ENCODE results near the gene SRPK2.

Gene SRPK2

DNA sequence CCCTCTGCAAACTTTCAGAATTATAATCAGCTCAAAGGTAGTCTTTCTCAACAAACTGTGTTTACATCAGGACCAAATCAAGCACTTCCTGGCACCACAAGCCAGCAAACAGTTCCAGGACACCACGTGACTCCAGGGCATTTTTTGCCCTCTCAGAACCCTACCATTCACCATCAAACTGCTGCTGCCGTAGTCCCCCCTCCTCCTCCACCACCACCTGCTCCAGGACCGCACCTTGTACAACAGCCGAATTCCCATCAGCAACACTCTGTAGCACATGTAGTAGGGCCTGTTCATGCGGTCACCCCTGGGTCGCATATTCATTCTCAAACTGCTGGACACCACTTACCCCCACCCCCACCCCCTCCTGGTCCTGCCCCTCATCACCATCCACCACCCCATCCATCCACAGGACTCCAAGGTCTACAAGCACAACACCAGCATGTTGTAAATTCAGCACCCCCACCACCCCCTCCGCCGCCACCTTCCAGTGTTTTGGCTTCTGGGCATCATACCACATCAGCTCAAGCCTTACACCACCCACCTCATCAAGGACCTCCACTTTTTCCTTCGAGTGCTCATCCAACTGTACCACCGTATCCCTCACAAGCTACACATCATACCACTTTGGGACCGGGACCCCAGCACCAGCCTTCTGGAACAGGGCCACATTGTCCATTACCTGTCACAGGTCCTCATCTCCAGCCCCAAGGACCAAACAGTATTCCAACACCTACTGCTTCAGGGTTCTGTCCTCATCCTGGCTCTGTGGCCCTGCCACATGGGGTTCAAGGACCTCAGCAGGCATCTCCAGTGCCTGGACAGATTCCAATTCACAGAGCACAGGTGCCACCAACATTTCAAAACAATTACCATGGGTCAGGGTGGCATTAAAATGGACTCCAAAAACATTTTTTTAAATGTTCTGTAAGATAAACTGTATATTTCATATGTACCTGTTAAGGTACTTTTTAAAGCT, 276.0 kb downstream of the SRPK2 start:
- no peak for FAIRE-seq
- no peak; the same call in 1 of the 2 replicates for TF ChIP-seq POLR2A (IDR thresholded peaks at IDR 0.05; ENCODE audit: low read depth, low read length)
- no peak for TF ChIP-seq POLR2AphosphoS5 (IDR thresholded peaks at IDR 0.05; ENCODE audit: low read depth, low read length)
- TF ChIP-seq TAF1 (IDR thresholded peaks at IDR 0.05; ENCODE audit: borderline replicate concordance, low read depth, low read length): no peak
- no peak for DNase-seq (ENCODE audit: insufficient read length)

DNA sequence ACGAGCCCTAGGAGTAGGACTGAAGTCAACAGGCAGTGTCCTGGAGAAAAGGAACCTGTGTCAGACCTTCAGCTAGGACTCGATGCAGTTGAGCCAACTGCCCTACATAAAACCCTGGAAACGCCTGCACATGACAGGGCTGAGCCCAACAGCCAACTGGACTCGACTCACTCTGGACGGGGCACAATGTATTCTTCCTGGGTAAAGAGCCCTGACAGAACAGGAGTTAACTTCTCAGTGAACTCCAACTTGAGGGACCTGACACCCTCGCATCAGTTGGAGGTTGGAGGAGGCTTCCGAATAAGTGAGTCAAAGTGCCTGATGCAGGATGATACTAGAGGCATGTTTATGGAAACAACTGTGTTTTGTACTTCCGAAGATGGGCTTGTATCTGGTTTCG, 281.3 kb downstream of the SRPK2 start:
- DNase-seq (ENCODE audit: insufficient read length) (no peak), FAIRE-seq (no peak)
- TF ChIP-seq POLR2AphosphoS5 (IDR thresholded peaks at IDR 0.05; ENCODE audit: low read depth, low read length): no peak
- no peak for TF ChIP-seq TAF1 (IDR thresholded peaks at IDR 0.05; ENCODE audit: borderline replicate concordance, low read depth, low read length)
- no peak for TF ChIP-seq POLR2A (IDR thresholded peaks at IDR 0.05; ENCODE audit: low read depth, low read length)

DNA sequence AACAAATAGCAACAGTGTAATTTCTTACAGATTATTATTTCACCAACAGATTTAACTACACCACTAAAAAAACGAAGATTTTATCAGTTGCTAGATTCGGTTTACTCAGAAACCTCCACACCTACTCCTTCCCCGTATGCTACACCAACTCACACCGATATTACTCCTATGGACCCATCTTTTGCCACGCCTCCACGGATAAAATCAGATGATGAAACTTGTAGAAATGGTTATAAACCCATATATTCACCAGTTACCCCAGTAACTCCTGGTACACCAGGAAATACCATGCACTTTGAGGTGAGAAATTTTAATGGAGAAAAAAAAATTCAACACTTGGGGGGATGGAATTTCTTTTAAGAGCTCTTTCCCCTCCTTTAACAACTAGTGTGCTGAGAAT, 282.2 kb downstream of the SRPK2 start:
- FAIRE-seq: no peak
- TF ChIP-seq POLR2AphosphoS5 (IDR thresholded peaks at IDR 0.05; ENCODE audit: low read depth, low read length): no peak
- no peak for TF ChIP-seq TAF1 (IDR thresholded peaks at IDR 0.05; ENCODE audit: borderline replicate concordance, low read depth, low read length)
- TF ChIP-seq POLR2A (IDR thresholded peaks at IDR 0.05; ENCODE audit: low read depth, low read length): no peak
- DNase-seq (ENCODE audit: insufficient read length): no peak

DNA sequence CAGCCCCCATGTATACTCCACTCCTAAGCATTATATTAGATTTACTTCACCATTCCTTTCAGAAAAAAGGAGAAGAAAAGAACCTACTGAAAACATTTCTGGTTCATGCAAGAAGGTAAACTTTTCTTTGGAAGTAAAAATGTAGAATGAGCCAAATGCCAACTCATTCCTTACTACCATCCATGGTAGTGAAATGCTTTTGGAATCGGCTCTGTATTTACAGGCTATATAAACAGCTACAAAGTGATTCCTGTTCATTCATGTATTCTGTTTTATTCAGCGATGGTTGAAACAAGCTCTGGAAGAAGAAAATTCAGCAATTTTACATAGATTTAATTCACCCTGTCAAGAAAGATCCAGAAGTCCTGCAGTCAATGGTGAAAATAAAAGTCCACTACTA, 283.1 kb downstream of the SRPK2 start:
- DNase-seq (ENCODE audit: insufficient read length) (no peak), FAIRE-seq (no peak)
- no peak for TF ChIP-seq POLR2AphosphoS5 (IDR thresholded peaks at IDR 0.05; ENCODE audit: low read depth, low read length)
- TF ChIP-seq POLR2A (IDR thresholded peaks at IDR 0.05; ENCODE audit: low read depth, low read length): no peak
- no peak for TF ChIP-seq TAF1 (IDR thresholded peaks at IDR 0.05; ENCODE audit: borderline replicate concordance, low read depth, low read length)

DNA sequence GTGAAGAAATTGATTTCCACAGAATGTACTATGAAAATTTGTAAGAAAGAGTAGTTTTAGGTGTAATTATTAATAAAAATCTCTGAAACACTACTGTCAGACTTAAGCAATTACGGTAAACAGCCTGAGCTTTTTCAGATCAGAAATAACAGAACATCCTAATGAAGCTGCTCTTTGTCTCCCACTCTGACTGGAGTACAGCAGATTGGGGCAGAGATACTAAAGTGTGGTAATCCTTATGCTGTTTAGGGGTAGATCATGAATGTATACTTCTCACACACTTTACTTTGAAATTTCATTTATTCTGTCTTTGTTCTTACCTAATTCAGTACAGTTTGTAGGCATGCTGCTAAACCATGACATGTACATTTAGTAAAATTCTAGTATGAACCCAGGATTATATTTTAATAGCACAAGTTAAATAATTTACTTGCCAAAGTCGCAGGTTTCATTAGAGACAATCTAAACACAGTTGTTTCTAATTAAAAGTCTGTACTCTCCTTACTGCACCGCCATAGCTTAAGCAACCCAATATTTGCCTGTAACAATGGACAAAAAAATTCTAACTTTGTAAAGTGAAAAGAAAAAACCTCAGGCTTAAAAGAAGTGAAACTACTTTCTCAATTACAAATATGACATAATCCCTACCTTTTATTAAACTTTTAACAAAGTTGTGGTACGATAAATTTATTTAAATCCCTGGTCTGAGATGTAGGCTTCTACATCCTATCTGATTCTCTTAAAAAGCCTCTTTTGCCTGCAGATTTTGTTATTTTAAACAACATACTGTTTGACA, 286.0 kb downstream of the SRPK2 start:
- no peak for FAIRE-seq

DNA sequence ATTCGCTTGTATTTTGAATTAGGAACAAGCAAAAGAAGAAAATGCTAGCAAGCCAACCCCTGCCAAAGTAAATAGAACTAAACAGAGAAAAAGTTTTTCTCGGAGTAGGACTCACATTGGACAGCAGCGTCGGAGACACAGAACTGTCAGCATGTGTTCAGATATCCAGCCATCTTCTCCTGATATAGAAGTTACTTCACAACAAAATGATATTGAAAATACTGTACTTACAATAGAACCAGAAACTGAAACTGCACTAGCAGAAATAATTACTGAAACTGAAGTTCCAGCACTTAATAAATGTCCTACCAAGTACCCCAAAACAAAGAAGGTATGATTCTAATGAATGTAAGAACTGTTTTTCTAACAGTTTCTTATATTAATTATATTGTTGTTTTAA, 286.9 kb downstream of the SRPK2 start:
- FAIRE-seq (no peak), DNase-seq (ENCODE audit: insufficient read length) (no peak)
- TF ChIP-seq POLR2AphosphoS5 (IDR thresholded peaks at IDR 0.05; ENCODE audit: low read depth, low read length) (no peak), TAF1 (IDR thresholded peaks at IDR 0.05; ENCODE audit: borderline replicate concordance, low read depth, low read length) (no peak), POLR2A (IDR thresholded peaks at IDR 0.05; ENCODE audit: low read depth, low read length) (no peak)

More for the DNA sequence above, 286.0 kb downstream of the SRPK2 start:
- no peak for DNase-seq (ENCODE audit: insufficient read length)
- TF ChIP-seq TAF1 (IDR thresholded peaks at IDR 0.05; ENCODE audit: borderline replicate concordance, low read depth, low read length) (no peak), POLR2A (IDR thresholded peaks at IDR 0.05; ENCODE audit: low read depth, low read length) (no peak), POLR2AphosphoS5 (IDR thresholded peaks at IDR 0.05; ENCODE audit: low read depth, low read length) (no peak)

DNA sequence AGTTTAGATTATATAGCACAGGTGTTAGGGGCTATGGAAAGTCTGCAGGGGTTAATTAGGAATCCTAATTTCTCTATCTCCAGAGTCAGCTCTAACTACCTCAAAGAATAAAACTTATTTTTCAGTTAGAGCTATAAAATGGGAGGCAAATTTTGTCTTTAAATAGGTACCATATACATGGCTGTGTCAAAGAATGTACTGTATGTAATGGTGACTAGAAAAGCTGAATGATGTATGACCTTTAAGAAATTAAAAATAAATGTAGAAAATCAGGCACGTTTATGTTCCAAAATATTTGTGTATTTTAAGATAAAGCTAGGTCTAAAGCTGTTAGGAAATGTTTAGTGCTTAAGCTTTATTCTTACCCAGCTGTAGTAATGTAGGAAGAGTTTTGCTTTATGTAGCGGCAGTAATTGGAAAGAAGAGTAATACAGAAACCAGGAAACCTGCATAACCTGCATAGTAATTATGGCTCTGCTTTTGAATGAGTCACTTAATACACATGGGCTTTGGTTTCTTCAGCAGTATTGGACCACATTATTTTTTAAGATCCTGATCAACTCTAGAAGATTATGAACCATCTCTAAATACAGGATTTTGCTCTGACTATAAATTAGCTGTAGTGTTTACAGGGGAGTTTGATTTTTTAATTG, 289.7 kb downstream of the SRPK2 start:
- TF ChIP-seq POLR2AphosphoS5 (IDR thresholded peaks at IDR 0.05; ENCODE audit: low read depth, low read length) (no peak), POLR2A (IDR thresholded peaks at IDR 0.05; ENCODE audit: low read depth, low read length) (no peak), TAF1 (IDR thresholded peaks at IDR 0.05; ENCODE audit: borderline replicate concordance, low read depth, low read length) (no peak)
- peak; percentile 17 for FAIRE-seq
- no peak for DNase-seq (ENCODE audit: insufficient read length)

DNA sequence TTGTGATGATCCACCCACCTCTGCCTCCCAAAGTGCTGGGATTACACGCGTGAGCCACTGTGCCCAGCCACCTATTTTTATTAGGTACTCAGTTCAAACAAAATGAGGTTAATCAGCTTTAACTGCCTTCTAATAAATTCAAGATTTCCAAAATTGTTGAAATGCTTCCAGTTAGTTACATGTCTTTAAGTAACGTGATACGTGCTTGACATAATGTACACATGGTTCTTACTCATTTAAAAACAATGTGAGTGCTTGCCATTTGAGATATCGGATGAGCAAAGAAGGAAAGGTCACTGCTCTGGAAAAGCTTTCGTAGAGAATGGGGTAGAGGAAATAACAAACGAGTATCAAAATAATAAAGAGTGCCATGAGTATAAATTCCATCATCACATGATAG, 291.1 kb downstream of the SRPK2 start:
- TF ChIP-seq TAF1 (IDR thresholded peaks at IDR 0.05; ENCODE audit: borderline replicate concordance, low read depth, low read length) (no peak), POLR2A (IDR thresholded peaks at IDR 0.05; ENCODE audit: low read depth, low read length) (no peak), POLR2AphosphoS5 (IDR thresholded peaks at IDR 0.05; ENCODE audit: low read depth, low read length) (no peak)
- no peak for DNase-seq (ENCODE audit: insufficient read length)
- no peak for FAIRE-seq

DNA sequence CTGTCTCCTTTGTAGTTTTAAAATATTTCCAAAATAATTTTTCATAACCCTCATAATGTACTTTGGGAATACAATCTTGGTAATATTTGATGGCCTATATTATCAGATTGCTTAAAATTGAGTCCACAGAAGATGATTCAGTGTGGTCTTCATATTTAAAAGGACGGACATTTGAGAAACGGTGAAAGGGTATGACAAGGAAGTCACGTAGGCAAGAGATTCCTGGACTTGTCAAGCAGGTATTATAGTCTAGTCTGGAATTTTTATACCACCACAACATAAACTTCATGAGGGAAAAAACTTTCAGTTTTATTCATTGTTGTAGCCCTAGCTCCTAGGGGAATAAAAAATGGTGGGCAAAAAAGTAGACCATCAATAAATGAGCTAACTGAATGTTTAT, 292.4 kb downstream of the SRPK2 start:
- no peak for FAIRE-seq
- TF ChIP-seq TAF1 (IDR thresholded peaks at IDR 0.05; ENCODE audit: borderline replicate concordance, low read depth, low read length): no peak
- DNase-seq (ENCODE audit: insufficient read length): no peak

DNA sequence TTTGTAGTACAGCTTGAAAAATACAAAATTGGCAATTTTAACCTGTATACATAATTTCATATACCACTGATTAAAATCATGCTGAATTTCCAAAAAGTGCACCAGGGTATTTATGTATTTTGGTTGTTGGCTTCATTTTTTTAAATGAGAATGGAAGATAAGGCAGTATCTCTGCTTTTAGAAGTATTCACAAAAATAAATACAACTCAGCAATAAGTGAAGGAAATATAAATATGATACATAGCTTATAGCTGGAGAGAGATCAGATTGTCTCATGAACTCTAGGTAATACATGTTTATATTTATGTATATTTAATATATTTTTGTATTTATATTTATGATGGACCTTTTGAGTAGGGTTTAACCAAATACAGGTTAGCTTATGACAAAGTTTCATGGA, 293.8 kb downstream of the SRPK2 start:
- FAIRE-seq: no peak
- TF ChIP-seq POLR2A (IDR thresholded peaks at IDR 0.05; ENCODE audit: low read depth, low read length): no peak
- no peak for TF ChIP-seq POLR2AphosphoS5 (IDR thresholded peaks at IDR 0.05; ENCODE audit: low read depth, low read length)
- TF ChIP-seq TAF1 (IDR thresholded peaks at IDR 0.05; ENCODE audit: borderline replicate concordance, low read depth, low read length): no peak
- DNase-seq (ENCODE audit: insufficient read length): no peak

DNA sequence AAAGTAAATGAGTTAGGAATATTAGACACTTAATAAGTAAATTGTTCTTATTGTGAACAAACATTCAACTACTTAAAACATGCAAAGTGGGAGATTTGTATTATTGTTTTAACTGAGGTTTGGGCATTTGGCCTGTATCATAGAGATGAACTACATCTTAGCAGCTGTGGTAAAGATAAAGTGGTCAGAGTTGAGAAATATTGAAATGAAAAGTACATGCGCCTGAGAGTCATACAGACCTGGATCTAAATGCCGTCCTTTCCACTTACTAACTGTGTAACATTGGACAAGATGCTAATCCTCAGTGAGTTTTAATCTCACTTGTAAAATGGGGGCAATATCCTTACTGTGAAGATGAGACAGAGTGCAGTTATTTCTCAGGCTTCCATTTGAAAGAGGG, 300.3 kb downstream of the SRPK2 start:
- no peak for DNase-seq (ENCODE audit: insufficient read length)
- no peak for FAIRE-seq
- no peak for TF ChIP-seq TAF1 (IDR thresholded peaks at IDR 0.05; ENCODE audit: borderline replicate concordance, low read depth, low read length)
- no peak for TF ChIP-seq POLR2A (IDR thresholded peaks at IDR 0.05; ENCODE audit: low read depth, low read length)
- no peak for TF ChIP-seq POLR2AphosphoS5 (IDR thresholded peaks at IDR 0.05; ENCODE audit: low read depth, low read length)

Data from GM12892 (cell line).